Fibroblast of skin of abdomen (primary cell): ENCODE data around the gene GRAMD4.

Source experiments
- DNase-seq: peaks from one replicate; pipeline ENCODE4 v3.0.0-alpha.2; 2013

GRAMD4 gene

GRCh38 chr22:46657996-46658947 lies 38.1 kb downstream of the GRAMD4 start:
- no peak for DNase-seq

DNA sequence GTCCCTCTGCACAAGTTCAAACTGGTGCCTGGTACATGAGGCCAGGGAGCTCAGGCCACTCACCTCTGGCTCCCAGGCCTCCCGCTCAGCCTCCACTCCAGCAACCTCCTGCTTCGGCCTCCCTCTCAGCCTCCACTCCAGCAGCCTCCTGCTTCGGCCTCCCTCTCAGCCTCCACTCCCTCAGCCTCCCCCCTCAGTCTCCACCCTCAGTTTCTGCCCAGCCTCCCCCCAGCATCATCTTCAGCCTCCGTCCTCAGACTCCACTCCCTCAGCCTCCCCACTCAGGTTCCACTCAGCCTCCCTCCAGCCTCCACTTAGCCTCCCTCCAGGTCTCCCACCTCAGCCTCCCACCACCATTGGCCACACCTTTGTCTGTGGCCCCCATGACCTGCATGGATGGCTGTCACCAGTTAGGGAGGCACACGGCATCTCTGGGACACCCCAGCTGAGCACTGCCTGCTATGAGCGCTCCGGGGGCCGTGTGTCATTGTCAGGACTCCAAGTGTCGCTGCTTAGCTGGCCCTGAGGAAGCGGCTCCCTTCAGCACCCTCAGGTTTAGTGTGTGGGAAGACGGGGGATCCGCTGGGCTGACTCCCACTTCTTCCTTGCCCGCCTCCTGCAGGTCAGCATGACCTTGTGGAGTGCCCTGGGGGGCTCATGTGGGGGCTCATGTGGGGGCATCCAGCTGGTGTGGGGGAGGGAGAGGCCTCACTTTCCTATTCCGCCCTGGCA lies 39.0 kb downstream of the GRAMD4 start:
- no peak for DNase-seq

DNA sequence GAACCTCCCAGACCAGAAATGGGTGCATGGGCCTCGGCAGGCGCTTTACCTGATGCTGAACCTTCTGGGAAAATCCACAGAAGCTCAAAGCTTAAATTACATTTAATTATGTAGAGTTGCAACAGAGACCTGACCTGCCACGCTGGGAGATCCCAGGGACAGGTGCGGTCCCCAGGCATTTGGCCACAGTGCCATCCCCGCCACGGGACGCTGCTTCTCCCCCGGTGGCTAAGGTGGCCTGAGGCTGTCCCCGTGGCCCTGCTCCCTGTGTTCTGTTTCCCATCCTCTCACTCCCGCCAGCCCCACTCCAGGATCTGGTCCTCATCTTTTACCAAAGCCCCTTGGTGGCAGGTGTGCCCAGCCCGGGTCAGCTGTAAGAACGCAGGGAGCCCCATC lies 39.6 kb downstream of the GRAMD4 start:
- no peak for DNase-seq

GRCh38 chr22:46660604-46661201 lies 40.5 kb downstream of the GRAMD4 start:
- no peak for DNase-seq

GRCh38 chr22:46661221-46661851 lies 41.1 kb downstream of the GRAMD4 start:
- DNase-seq: no peak

- DNase-seq: no peak
Measured at GRCh38 chr22:46662226-46662625, 42.0 kb downstream of the GRAMD4 start.

DNA sequence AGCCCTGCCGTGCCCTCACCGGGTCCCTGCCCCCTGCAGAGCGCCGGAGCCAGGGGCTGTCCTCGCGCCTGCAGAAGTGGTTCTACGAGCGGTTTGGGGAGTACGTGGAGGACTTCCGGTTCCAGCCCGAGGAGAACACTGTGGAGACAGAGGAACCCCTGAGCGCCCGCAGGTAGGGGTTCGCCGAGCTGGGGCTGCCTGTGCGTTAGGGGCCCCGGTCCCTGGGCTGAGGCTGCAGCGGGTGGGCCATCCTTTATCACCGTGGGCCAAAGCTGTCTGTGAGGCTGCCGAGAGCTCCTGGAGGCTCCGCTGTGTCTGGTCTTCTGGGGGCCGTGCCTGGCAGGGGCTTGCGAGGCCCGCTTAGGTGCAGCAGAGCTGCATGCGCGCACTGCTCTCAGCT lies 42.8 kb downstream of the GRAMD4 start:
- DNase-seq: no peak

DNA sequence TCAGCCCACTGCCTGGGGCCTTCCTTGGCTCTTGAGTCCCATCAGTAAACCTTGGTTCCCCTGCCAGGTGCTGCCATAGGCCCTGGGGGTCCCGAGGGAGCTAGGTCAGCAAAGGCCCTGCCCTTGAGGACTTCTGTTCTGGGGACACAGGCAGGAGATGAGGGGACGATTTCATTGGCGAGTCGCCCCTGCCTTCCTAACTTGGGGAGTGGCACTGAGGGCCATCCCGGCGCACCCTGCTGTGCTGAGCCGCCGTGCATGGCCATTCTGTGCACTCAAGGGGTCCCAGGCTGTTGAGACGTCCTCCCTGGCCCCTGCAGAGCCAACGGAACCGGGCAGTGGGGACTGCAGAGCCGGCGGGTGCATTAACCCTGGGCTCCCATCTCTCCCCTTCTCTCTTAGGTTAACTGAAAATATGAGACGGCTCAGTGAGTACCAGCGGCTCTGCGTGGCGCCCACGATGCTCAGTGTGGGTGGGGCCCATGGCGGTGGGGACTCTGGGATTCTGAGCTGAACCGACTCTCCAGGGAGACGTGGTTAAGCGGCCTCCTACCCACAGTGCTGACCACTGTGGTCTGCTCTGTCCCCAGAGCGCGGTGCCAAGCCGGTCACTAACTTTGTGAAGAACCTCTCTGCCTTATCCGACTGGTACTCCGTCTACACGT lies 43.4 kb downstream of the GRAMD4 start:
- no peak for DNase-seq

GRCh38 chr22:46664301-46664855 lies 44.2 kb downstream of the GRAMD4 start:
- no peak for DNase-seq

- no peak for DNase-seq
Measured at GRCh38 chr22:46665151-46665695, 45.0 kb downstream of the GRAMD4 start.

DNA sequence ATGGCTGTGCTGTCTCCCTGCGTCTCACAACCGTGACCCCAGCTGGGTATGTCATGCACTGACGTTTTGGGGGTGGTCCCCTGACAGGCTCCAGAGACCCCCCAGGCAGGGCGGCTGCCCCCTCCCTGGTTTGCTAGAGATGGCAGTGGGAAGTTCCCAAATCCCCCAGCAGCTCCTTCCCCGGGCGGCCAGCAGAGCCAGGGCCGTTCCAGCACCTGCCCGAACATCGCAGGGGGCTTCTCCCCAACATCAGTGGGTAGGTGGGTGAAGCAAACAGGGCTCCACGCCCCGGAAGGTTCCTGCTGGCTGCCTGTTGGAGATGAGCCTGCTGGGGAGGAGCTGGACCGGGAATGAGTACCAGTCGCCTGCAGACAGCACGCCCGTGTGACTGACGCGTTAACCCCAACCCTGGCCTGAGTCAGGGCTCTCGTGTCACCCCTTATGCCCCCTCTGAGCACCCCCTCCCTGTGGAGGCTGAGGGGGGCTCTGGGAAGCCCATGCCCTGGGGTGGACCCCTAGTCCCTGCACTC lies 45.6 kb downstream of the GRAMD4 start:
- no peak for DNase-seq

- DNase-seq: no peak
Measured at GRCh38 chr22:46666577-46667244, 46.5 kb downstream of the GRAMD4 start.

DNA sequence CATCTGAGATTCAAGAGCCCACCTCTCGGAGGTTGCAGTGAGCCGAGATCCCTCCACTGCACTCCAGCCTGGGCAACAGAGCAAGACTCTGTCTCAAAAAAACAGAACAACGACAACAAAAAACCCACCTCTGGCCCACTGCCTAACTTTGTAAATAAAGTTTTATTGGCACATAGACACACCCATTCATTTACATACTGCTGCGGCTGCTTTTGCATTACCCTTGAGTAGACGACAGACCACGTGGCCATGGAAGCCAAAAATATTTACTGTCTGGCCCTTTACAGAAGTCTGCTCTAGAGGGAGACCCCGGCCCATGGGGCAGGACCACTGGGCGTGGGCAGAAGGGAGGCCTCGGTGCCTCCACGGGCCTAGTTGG lies 47.0 kb downstream of the GRAMD4 start:
- DNase-seq: no peak

DNA sequence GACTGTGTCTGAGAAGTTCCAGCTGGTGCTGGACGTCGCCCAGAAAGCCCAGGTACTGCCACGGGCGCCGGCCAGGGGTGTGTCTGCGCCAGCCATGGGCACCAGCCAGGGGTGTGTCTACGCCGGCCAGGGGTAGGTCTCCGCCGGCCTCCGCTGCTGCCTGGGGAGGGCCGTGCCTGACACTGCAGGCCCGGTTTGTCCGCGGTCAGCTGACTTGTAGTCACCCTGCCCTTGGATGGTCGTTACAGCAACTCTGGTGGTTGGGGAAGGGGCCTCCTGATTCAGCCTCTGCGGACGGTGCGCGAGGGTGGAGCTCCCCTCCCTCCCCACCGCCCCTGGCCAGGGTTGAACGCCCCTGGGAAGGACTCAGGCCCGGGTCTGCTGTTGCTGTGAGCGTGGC lies 47.9 kb downstream of the GRAMD4 start:
- DNase-seq: no peak

DNA sequence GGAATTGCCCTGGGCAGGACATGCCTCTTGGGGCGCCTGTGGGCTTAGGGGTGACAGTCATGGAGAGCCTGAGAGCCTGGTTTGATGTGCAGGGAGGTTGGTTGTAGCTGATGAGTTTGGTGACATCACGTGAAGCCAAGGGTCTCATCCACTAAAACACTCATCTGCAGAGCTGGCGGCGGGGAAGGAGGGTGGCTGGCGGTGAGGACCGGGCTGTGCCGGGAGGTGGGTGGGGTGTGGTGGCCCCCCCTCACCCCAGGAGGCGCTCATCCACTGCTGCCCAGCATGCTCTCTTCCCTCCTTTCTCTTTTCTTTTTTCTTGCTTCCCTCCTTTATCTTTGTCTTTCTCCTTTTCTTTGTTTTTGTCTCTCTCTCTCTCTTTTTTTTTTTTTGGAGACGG lies 49.0 kb downstream of the GRAMD4 start:
- DNase-seq: no peak

- DNase-seq: no peak
Measured at GRCh38 chr22:46671824-46672432, 51.7 kb downstream of the GRAMD4 start.

- DNase-seq: no peak
Measured at GRCh38 chr22:46672731-46673130, 52.5 kb downstream of the GRAMD4 start.

DNA sequence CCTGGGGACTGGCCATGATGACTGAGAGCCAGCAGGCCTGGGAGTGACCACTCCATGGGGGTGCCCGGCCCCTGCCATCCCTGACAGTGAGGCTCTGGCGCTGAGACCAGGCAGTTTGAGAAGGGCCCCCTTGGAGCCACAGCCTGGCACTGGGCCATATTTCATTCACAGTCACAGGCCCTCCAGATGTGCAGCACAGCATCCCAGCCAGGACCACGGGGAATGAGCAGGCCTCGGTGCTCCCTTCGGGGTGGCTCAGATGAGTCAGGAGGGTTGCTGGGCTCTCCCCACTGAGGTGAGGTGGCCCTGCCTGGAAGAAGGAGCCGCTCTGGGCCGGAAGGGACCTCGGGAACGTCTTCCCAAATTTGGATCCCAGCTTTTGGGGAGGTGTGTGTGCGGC lies 53.0 kb downstream of the GRAMD4 start:
- DNase-seq: peak; percentile 48

GRCh38 chr22:46673662-46674236 lies 53.6 kb downstream of the GRAMD4 start:
- DNase-seq: no peak

- DNase-seq: peak; percentile 27
Measured at GRCh38 chr22:46674367-46674781, 54.2 kb downstream of the GRAMD4 start.
